Activated CD8-positive, alpha-beta memory T cell treated with anti-CD3 and anti-CD28 coated beads for 24 hours (primary cell): Measurements from ENCODE around the gene SLC16A2.
"Not testable (repeated sequence)": the region's sequence is repeated elsewhere in the genome, so short reads cannot be mapped to it uniquely, and the experiment has no call there.

ENCODE experiments used
- DNase-seq: peaks from one replicate; pipeline ENCODE4 v3.0.0-alpha.2; 2020

The SLC16A2 gene

DNA sequence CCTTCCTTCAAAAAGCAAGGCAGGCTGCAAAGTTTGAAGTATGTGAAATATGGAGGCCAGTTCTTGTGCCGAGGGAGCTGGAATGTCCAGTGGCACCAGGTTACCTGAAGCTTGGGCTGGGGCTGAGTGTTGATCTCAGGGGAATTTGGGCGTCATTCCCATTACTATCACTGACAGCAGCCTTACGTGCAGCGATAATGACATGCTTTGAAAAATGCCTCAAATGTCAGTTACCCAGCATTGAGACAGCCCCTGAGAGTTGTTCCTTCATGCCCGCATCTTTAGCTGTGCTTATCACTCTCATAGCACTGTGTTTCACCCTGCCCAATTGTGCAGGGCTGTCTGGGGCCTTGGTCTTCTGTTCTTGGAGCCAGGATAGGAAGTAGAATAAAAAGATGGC lies 27.4 kb downstream of the SLC16A2 start:
- no peak for DNase-seq

DNA sequence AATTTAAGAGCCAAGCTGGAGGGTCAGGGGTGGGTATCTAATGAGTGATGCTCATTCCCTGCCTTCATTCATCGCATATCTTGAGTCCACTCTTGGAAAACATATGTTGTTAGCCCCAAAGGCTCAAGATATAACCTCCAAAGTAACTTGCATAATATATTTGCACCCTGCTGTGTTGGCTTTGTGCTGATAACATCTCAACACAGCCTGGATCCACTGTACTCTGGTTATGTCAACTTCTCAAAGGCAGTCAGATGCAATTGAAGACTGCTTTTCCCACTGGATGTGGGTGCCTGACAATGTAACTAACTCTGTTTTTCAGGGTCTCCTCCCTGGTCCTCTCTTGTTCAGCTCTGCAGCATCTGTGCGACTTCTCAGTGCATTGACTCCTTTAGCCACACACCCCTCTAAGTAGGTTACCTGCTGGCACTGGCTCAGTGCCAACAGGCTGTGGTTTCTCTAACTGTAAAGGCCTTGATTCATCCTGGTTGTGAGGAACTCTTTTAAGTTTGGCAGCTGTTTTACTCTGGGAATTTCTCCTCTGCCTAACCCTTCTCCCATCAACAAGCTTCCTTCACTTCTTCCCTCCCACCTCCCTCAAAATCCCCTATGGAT lies 28.1 kb downstream of the SLC16A2 start:
- no peak for DNase-seq

DNA sequence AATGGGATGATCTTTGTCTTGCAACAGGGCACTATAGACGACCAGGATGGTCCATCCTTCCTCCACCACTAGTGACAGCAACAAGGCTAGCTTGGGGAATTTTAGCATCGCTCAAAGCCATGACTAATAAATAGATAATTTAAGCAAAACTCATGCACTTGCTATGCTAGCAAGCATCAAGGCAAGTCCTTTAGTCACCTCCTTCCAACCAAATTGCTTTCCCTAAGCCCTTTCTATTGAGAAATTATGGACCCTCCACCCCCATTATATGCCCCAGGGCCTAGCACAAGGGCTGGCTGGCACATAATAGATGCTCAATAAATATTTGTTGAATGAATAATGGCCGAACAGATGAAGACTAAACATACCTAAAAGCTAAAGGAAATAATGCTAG lies 28.6 kb downstream of the SLC16A2 start:
- no peak for DNase-seq

DNA sequence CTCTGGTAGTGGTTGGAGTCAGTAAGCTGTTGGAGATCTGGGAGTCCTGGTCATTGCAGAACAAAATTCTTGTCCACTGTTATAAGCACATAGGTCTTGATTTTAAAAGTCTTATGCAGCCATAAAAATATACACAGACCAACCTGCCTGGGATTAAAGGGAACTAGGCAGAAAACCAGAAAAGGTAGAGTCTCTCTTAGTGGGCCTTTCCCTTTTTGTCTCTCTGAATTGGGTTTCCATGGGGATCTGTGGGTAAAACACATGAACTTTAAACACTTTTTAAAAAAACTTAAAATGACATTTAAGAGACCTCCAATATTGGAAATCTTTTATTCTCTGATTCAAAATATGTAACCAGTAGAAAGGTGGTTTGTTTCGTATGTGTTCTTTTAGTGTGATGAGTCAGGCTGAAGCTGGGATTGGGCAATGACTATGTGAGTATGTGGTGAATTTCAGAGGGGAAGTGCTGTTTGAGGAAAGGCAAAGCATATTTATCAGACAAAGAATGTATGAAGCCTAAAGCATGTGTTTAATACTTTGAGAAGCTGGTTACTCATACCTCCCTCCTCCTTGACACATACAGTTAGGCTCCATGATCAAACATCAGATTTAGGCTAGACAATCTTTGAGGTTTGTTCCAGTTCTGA lies 29.6 kb downstream of the SLC16A2 start:
- no peak for DNase-seq

DNA sequence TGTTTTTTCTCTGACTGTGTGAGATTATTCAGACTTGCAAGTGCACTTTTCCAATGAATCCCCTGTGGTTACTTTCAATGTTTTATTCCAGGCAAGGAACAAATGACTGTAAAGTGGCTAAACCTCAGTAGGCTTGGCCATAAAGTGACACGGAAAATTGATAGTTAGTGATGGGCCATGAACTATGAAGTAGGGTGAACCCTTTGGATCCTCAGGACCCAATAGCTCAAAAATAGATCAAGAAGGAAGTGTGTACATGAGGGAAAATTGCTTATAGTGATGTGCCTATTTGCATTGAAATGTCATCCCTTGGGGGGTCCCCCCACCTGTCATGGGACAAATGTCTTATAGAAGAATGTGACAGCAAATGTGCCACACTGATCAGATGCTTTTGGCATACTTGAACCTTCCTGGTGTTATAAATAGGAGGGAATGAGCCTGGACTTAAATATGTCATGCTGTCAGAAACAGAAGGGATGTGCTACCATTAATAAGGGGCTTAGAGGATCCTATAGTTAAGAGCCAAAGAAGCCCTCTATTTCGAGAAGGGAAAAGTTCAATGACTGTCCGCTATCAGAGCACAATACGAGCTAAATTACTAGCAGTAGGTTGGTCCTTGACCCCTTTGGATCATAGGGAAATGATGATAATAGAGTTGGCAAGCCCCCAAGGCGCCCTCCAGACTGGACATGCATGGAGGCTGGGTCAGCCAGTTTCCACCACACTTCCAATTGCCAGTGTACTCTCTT lies 30.3 kb downstream of the SLC16A2 start:
- DNase-seq: no peak

DNA sequence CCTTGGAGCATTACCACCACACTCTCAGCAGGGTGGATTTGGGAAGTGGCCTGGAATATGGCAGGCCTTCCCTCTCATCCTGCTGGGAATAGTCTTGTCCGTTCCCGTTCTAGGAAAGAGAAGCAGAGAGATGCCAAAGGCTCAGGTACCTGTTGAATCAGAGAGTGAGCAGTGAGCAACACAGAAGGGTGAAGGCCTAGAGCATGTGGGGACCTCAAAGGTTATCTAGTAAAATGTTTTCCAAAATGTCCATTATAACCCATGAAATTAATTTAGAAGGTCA lies 30.8 kb downstream of the SLC16A2 start:
- DNase-seq: no peak

DNA sequence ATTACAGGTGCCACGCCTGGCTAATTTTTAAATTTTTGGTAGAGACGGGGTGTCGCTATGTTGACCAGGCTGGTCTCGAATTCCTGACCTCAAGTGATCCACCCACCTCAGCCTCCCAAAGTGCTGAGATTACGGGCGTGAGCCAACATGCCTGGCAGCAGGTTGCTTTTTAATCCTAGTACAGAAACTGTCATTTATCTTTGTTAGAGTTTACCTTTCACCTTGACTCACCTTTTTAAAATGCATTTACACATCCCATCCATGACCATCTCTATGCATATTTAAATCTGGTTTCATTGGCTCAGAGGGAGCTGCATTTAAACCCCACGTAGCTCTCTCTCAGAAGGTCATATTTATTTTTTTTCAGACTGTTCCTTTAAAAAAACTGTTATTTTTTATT lies 31.9 kb downstream of the SLC16A2 start:
- no peak for DNase-seq

DNA sequence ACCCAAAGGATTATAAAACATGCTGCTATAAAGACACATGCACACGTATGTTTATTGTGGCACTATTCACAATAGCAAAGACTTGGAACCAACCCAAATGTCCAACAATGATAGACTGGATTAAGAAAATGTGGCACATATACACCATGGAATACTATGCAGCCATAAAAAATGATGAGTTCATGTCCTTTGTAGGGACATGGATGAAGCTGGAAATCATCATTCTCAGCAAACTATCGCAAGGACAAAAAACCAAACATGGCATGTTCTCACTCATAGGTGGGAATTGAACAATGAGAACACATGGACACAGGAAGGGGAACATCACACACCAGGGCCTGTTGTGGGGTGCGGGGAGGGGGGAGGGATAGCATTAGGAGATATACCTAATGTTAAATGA lies 32.9 kb downstream of the SLC16A2 start:
- DNase-seq: not testable (repeated sequence)

DNA sequence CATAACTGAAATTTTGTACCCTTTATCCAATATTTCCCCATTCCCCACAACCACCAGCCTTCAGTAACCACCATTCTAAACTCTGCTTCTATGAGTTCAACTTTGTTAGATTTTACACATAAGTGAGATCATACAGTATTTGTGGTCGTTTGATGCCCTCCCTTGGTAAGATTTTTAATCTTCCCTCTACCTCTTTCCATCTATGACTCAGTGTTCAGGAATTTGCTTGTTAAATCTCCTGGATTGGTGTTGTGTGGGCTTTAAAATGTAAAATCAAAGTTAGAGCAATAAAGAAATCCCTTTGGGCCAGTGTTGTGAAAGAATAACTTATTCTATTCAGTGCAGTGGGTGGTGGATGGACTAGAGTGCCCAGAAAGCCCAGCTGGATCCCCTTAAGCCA lies 37.4 kb downstream of the SLC16A2 start:
- no peak for DNase-seq

GRCh38 chrX:74461384-74461783 lies 40.1 kb downstream of the SLC16A2 start:
- no peak for DNase-seq

- no peak for DNase-seq
Measured at GRCh38 chrX:74464722-74465121, 43.4 kb downstream of the SLC16A2 start.

DNA sequence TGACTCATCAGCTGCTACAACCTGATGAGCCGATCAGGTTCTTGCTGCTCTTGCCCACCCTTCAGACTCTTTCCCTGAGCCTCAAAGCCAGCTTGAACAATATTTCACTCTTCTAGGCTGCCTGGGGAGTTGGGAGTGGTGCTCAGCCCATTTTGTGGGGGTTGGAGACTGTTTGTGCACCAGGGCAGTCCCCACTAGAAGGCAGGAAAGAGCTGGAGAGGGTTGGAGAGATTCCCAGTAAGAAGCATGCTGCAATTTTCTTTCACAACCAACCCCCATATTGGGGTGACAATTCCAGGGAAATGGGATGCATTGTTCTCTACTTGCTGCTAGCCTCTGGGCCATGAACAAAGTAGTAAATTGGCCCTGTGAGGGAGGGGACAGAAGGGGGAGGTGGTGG lies 44.1 kb downstream of the SLC16A2 start:
- no peak for DNase-seq

GRCh38 chrX:74467656-74468055 lies 46.4 kb downstream of the SLC16A2 start:
- DNase-seq: no peak

- not testable (repeated sequence) for DNase-seq
Measured at GRCh38 chrX:74473116-74473515, 51.8 kb downstream of the SLC16A2 start.

- no peak for DNase-seq
Measured at GRCh38 chrX:74490247-74490646, 69.0 kb downstream of the SLC16A2 start.

GRCh38 chrX:74492720-74493201 lies 71.5 kb downstream of the SLC16A2 start:
- peak; percentile 62 for DNase-seq

GRCh38 chrX:74493806-74494205 lies 72.5 kb downstream of the SLC16A2 start:
- no peak for DNase-seq

GRCh38 chrX:74498924-74499323 lies 77.6 kb downstream of the SLC16A2 start:
- no peak for DNase-seq

GRCh38 chrX:74500067-74500466 lies 78.8 kb downstream of the SLC16A2 start:
- DNase-seq: no peak

DNA sequence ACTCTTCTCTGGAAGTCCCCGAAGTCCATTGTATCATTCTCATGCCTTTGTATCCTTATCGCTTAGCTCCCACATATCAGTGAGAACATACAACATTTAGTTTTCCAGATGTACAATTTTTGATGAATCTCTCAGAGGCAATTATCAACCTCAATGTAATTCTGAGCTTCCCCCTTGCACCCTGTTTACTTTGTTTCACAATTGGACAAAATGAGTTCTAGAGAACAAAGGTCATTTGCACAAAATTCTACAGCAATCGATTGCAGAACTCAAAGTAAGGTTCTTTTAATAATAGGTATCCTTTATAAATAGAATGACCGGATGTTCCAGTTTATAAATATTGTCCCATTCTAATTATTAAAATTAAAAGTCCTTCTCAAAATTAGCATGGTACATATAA lies 79.3 kb downstream of the SLC16A2 start:
- DNase-seq: no peak

DNA sequence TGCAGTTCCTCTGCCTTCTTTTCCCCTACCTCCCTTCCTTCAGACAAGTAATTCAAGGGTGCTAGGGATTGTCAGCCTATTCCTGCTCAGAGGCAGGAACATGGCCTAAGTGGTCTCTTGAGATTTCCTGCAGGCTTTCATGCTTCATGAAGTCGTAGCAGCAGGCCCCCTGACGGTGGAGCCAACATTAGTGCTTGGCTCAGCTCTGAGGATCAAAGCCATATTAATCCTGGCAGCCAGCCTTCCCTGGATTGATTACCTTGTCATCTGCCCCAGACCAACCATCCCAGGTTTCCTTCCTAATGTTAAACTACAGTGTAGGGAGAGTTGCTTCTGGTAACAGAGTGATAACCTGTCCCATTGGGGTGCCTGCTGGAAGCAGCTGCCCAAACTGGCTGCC lies 84.1 kb downstream of the SLC16A2 start:
- DNase-seq: no peak

- DNase-seq: no peak
Measured at GRCh38 chrX:74506317-74507115, 85.2 kb downstream of the SLC16A2 start.

DNA sequence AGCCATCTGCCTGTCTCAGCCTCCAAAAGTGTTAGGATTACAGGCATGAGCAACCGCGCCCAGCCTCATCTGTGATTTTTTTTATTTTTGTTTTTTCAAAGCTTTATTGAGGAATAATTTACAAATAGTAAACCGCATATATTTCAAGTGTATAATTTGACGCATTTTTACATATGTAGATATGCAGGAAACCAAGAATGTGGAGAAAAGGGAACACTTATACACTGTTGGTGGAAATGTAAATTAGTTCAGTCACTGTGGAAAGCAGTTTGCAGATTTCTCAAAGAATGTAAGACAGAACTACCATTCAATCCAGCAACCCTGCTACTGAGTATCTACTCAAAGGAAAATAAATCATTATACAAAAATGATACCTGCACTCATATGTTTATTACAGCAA lies 85.9 kb downstream of the SLC16A2 start:
- no peak for DNase-seq

GRCh38 chrX:74509989-74510388 lies 88.7 kb downstream of the SLC16A2 start:
- no peak for DNase-seq
